GM19043 (cell line): ENCODE data around the gene NOSIP.

Source experiments
- ATAC-seq: cut with Tn5 transposase; IDR thresholded peaks from one replicate; pipeline ENCODE4 v1.9.1; 2021; ENCODE audit warnings: low read depth; ENCODE audit not compliant: unreplicated experiment

NOSIP gene

DNA sequence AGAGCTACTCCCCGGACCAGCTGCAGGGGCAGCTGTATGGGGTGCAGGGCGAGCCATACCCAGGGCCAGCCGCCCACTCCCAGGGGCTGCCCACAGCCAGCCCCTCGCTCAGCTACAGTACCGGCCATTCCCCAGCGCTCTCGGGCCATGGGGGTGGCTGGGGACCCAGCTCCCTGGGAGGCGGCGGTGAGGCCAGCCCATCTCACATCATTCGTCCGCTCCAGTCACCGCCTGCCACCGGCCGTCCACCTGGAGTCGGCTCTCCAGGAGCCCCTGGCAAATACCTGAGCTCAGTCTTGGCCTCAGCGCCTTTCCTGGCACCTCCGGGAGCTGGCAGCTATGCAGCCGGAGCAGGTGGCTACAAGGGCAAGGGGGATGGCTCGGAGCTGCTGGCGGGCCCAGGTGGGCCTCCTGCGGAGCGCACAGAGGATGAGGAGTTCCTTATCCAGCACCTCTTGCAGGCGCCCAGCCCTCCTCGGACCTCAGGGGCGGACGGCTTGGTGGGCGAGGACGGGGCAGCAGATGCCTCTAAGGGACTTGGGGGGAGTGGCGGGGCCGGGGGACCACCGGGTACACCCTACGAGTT lies 15.6 kb upstream of the NOSIP start:
- ATAC-seq = no peak

DNA sequence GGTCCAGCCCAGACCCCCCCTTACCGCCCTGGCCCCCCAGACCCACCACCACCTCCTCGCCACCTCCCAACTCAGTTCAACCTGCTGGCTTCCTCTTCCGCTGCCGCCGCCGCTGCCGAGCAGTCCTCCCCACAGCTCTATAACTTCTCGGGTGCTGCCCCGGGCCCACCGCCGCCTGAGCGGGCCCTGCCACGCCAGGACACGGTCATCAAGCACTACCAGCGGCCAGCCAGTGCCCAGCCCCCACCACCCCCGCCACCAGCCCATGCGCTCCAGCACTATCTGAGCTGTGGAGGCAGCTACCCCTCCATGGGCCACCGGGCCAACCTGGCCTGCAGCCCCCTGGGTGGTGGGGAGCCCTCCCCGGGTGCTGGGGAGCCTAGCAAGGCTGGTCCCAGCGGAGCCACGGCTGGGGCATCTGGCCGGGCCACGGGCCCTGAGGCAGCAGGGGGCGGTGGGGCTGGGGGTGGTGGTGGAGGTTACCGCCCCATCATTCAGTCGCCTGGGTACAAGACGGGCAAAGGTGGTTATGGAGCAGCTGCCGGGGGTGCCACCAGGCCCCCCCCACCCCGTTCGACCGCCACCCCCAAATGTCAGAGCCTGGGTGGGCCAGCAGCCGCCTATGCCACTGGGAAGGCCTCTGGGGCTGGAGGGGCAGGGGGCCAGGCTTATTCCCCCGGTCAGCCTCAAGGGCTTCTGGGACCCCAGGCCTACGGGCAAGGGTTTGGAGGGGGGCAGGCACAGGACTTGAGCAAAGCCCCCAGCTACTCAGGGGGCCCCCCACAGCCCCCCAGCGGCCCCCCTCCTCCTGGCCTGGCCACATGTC lies 14.8 kb upstream of the NOSIP start:
- no peak for ATAC-seq

DNA sequence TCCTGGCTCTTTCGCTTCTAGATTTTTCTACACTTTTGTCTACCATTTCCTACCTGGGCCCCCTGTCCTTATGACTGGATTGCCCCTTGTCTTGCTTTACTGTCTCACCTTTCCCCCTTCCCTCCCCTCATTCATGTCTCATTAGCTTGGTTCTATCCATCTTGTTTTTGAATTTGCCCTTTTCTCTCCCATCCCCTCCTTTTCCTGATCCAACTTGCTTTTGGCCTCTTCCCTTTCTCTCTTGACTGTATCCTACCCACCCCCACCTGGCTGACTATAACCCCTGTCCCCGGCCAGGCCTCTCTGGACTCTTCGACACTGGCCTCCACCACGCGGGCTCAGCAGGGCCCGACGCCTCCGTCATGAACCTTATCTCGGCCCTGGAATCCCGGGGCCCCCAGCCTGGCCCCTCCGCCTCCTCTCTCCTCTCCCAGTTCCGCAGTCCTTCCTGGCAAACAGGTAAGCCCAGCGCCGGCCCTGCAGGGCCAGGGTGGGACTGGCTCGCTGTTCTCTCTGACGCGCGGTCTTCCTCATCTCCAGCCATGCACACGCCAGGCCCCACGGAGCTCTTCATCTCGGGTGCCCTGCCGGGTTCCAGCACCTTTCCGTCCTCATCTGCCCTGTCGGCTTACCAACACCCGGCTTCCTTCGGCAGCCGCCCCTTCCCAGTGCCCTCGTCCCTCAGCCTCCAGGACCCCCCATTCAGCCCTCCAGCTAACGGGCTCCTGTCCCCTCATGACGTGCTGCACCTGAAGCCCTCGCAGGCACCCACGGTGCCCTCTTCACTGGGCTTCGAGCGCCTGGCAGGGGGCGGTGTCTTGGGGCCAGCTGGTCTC lies 14.0 kb upstream of the NOSIP start:
- no peak for ATAC-seq

DNA sequence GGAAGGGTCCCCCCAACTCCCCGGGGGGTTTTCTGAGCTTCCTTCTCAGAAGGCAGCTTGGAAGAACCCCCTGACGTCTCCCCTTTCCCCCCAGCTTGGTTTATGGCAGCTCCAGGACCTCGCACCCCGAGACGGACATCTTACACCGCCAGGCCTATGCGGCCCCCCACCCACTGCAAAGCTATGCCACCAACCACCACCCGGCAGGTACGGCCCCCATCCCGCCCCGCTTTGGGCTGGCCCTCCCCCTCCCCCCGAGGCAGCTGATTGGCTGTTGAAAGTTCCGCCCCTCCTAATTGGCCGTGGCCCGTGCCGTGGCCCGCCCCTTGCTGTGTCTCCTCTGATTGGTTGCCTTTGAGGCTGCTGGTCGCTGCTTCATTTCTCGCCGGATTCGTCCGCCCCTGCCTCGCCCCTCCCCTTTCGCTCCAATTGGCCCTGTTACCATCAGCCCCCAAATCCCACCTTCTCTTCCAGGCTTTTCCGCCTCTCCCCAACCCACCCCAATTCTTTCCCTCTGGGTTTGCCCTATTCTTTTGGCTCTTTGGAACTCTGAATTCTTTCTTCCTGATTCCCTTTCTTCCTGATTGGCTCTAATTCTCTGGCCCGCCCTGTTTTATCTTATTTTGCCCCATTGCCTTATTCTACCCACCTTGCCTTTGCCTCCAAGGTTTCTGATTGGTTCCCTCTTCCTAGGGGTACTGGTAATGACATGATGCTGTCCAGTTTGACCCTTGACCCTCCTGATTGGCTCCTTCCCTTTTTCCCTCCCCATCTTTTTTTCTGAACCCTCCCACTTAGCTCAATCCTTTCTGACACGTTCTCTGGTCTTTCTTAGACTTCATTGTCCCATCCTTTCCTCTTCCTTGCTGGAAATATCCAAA lies 13.1 kb upstream of the NOSIP start:
- peak; percentile 43 for ATAC-seq

DNA sequence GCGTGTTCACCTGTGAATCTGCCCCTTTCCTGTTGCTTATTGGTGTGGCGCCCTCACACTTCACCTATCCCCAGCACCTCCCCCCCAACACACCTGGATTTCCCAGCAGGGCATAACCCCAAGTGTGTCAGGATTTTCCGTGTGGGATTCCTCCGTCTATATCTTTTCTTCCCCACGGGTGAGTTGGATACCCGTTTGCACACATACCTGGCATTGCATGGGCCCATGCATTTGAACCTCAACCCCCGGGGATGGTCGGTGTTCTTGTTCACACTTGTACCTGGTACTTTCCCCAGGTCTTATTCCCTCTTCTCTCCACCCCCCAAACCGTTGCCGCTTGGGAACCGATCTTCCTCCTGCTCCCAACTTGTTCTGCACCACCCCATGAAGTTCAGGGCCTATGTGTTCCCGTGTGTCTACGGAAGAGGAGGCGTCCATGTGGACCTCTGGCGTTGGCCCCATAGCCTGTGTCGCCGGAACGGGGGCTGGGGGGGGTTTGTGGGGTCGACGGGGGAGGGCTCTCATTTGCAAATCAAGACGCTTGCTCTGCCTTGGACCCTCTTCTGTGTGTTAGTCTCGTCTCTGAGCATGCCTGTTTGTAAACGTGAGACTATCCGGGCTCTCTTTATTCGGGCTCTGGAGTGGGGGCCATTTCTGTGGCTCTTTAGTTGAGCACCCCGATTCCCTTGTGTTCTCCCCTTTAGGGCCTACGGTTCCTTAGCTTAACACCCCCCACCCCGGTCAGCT lies 12.3 kb upstream of the NOSIP start:
- ATAC-seq = no peak

DNA sequence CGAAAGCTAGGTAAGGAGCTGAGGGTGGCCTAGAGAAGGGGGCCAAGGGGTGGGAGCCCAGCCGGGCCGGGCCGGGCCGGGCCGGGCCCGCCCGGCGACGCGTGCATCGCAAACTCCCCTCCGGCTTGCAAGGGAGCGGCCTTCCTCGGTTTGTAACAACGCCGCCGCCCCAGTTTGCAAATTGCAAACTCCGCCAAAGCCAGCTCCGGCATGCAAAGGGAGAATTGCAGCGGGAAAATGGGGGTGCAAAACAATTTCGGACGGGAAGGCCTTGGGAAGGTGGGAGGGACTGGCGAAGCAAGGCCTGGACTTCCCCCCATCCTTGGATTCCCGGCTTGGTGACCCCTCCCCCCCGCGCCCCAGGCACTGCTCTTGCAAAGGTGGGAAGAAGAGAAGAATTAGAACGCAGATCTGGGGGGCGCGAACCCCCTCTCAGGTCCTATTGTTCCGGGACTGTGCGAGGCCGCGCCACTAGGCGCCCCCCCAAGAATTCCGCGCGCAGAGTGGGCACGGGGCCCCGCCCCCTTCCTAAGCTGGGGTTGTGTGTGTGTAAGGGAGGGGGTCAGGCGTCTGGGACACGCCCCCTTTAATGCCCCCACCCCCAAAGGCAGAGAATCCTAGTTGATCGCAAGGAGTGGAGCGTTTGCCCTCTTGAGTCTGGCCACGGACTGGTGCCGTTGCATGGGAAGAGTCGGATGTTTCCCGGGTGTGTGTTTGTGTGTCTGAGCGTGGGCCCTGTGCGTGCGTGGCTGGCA lies 11.6 kb upstream of the NOSIP start:
- no peak for ATAC-seq

DNA sequence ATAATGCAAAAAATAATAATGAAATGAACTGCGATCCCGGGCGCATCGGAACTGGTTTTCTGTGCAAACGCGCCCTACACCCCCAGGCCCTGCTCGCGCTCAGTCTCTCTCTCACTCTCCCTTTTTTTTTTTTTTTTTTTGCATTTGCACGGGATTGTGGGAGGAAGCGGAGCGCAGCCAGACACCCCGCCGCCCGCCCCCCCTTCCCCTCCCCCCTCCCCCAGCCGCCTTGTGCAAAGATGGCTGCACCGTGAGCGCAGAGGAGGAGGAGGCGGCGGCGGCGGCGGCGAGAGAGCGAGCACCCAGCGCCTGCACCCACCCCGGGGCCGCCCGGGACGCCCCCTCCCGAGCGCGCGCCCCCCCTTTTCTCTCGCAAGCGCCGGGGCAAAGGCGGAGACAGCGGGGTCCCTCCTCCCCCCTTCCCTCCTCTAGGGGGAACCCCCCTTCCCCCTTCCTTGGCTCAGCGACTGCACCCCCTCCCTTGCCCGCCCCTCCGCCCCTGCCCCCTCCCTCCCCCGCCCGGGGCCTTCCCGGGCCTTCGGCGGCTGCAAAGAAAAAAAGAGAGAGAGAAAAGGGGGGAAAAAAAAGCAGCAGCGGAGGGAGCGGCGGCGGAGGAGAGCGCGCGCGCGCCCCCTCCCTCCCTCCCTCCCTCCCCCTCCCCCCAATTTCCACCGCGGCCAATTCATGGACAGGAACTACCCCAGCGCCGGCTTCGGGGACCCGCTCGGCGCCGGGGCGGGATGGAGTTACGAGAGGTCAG lies 10.8 kb upstream of the NOSIP start, which contains the start of gene PRR12:
PRR12 (plus strand) TSS at position 212 of the 760 bp plus-strand sequence; CDS start at position 685, 473 bp downstream.
- ATAC-seq = no peak

DNA sequence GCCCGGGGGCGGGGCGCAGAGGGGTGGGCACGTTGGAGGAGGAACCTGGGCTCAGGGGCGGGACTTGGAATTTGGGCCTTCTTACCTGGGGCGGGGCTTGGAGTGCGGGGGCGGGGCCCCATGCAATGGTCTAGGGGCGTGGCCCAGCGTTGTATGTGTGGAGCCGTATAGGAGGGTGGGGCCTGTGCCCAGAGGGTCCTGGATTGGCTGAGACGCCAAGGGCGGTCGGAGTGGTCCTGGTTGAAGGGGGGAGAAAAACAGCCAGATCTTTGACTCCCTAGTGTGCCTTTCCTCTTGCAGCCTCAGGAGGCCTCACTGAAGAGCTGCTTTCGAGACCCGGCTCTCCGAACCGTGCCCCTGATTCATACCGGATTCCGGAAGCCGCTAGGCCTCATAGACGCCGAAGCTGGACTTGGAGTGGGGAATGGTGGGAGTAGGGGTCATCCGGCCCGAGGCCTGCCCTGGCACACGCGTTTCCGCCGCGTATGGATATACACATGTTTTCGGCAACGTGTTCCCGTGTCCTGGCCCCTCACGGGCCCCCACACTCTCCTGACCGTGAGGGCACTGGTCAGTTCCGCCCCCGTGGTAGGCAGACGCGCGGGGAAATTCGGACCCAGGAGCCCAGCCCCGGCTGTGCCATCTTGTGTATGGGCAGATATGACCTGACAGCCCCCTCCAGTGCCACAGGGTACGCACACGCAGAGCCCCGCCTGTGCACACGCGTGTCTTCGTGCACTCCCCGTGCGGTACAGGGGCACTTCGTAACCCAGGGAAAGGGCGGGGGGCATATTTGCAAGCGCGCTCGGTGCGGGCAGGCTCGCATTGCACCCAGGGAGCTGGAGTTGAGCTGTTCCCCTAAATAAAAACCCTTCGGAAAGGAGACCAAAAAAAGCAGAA lies 10.0 kb upstream of the NOSIP start:
- peak; percentile 76 for ATAC-seq

DNA sequence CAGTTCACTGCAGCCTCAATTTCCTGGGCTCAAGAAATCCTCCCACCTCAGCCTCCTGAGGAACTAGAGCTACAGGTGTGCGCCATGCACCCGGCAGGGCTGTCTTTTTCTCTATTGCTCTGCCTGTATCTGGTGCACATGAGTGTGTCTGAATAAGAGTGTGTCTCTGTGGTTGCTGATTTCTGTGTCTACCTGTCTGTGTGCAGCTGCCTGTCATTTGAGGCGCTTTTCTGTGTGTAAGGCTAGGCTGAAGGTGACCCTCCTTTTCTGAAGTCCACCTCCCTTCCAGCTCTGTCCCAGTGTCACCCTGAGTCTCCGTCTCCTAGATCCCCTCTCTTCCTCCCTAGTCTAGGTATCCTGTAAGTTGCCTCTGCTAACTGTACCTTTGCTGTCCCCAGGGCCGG lies 9.1 kb upstream of the NOSIP start:
- ATAC-seq = no peak

DNA sequence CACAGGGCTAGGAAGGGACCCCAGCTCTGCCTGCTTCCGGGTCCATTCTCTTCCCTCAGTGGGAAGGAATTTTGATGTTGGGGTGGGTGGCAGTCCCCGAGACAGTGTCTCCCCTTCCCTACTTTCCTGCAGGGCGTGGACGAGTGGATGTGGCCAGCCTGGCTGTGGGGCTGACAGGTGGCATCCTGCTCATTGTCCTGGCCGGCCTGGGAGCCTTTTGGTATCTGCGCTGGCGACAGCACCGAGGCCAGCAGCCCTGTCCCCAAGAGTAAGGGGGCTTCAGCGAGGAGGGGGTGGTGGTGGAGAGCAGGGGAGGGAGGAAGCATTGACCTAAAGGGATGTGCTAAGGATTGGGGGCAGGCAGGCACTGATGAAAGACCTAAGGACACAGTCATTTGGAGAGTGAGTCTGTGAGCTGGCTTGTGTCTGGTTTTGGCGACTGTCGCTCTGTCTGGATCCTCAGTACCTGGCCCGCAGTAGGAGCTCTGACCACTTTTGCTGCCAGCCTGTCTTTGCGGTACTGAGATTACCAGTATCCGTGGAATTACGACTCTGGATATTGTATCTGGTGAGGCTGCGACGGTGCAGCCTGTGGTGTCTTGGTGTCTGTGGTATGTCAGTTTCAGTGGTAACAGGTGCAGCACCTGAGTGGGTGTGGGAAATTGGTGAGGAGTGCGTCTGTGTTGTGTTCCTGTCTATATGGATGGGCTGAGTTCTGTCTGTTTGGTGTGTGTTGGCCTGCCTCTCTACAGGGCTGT lies 8.2 kb upstream of the NOSIP start:
- no peak for ATAC-seq

DNA sequence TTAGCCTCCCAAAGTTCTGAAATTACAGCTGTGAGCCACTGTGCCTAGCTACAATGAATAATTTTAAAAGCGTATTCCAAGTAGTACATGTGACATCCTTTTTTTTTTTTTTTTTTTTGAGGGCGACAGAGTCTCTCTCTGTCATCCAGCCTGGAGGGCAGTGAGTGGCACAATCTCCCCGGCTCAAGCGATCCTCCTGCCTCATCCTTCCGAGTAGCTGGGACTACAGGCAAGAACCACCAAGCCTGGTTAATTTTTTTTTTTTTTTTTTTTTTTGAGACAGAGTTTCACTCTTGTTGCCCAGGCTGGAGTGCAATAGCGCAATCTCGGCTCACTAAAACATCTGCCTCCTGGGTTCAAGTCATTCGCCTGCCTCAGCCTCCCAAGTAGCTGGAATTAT lies 6.9 kb upstream of the NOSIP start:
- ATAC-seq = no peak

DNA sequence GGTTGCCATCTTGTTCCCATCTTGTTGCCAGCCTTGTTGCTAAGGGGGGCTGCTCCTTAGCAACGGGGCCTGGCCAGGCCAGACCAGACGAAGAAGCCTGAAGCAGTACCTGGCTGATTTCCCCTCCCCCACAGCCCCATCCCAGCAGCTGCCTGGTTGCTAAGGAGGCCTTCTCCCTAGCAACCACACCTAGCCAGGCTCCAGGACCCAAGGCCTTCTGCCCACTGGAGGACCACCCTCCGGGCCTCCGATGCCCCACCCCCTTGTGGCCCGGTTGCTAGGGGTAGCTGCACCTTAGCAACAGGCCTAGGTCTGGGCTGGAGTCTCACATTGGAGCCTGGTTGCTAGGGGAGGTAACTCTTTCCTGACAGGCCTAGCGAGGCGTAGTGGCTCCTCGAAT lies 4.7 kb upstream of the NOSIP start:
- no peak for ATAC-seq

DNA sequence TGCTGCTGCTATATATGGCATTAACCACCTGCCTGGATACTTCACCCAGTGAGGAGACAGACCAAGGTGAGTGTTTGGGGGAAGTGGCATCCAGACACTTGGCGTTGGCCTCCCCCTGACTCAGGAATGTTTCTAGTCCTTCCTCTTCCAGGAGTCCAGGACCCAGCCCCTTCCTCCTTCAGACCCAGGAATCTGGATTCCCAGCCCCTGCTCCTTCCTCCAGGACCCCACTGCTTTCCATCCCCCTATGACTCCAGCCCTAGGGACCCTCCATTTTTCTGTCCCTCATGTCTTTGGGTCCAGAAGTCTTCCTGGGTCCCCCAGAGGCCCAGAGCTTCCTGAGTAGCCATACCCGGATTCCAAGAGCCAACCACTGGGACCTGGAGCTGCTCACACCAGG lies 2.9 kb upstream of the NOSIP start:
- ATAC-seq = no peak

DNA sequence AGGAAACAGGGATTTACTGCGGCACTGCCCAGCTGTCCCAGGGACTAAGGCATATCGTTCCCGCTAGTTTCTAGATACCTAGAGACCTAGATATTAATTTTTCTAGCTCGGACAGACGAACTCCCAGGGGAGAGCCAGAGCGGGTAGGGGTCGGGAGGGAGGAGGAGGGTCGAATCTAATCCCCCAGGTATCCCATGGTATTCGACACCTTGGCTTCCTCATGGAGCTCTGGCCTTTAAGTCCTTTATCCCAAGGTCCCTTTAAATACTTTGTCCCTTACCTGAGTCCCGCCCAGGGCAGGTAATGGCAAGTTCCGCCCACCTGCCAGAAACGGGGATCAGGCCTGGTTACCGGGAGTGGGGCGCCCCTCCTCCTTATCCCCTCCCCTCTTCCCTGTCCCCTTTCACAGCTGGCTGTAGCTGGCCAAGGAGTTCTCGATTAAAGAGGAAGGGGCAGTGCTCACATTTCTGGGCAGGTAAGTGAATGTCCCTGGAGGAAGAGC lies 702 bp upstream of the NOSIP start, which contains the start of gene PRRG2:
PRRG2 (plus strand) TSS at position 310 of the 502 bp plus-strand sequence. CDS start 1,904 bp downstream, outside the sequence.
- no peak for ATAC-seq

DNA sequence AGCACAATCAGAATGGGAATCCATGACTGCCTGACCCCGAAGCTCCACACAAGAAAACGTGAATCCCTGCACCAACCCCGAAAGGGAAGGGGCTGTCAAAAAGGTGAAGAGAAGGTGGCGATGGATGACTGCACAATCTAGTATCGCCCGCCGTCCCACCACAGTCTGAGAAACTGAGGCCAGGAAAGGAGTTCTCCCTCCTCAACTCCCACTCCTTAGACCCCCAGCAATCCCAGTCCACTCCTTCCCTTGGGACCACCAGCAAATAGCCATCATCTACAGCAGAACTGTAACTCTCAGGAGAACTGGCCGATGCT lies 451 bp downstream of the NOSIP start:
- ATAC-seq = no peak

DNA sequence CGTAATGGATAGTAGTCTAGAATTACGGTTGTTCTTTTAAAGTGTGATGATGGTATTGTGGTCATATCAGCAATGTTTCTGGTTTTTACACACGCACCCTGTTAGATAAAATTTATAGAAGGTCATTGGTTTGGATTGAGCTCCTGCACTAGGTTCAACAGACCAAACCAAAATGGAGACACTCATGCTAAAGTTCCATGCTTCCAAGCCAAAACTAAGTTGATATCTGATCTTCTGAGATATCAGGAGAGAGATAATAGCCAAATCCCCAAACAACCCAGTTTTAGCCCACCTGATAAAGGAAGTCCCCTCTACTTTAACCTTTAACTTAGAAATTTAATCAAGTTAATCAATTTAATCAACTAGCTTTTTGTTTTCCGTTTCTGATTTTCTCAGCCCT lies 1.2 kb downstream of the NOSIP start:
- ATAC-seq = no peak
